GM19455 (cell line): ENCODE results near the gene ERC2.

Source experiments
- ATAC-seq: cut with Tn5 transposase; IDR thresholded peaks from one replicate; pipeline ENCODE4 v1.9.1; 2021; ENCODE audit not compliant: unreplicated experiment

The ERC2 gene

DNA sequence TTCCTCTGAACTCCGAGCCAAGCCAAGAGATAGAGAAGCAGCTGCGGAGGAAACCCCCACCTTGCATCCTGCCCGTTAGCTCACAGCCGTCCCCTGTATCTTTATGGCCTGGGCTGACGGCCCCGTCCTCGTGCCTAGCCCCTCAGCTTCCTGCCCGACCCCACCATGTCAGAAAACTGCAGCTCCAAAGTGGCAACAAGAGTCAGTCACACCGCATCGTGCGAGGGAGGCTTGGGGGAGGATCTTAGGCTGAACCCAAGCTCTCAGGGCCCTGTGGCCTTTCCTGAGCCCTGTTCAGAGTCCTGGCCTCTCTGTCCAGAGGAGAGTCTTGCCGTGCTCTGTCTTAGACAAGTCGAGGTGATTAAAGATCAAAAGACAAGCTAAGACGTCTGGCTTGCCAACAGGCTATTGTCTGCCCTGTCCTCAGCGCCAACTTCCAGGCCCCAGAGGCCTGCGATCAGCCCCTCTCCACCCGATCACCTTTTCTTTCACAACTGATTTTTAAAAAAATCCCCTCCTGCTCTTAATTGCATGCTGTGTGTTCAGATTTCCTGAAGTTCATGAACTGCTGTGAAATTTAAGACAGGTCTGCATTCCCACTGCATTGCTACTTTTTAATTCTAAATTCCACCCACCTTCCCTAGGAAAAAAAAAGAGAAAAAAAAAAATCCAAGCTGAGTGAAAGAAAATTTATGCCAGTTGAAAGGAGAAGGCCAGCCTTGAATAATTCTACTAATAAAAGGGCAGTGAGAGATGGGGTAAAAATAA is 891.5 kb downstream of the ERC2 start:
- ATAC-seq, result no peak

GRCh38 chr3:55574671-55575070 is 893.6 kb downstream of the ERC2 start:
- ATAC-seq, result no peak

GRCh38 chr3:55572816-55573215 is 895.5 kb downstream of the ERC2 start:
- no peak for ATAC-seq

DNA sequence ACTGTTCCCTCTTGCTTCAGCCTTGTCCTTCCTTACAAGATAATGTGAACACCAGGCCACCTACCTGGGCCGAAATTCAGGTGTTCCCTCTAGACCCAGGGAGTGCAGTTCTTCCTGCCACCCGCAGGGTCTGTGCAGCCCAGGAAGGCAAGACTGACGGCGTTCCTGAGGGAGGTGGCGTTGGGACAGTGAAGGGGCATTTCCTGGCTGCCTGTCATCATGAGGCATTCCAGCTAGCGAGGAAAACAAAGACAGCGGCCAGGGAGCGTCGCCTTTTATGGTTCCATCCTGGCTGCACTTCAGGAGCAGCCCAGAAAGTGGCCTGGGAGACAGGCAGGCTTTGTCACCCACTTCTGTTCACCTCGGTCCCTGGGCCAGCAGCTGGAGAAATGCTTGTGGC is 896.4 kb downstream of the ERC2 start:
- no peak for ATAC-seq

DNA sequence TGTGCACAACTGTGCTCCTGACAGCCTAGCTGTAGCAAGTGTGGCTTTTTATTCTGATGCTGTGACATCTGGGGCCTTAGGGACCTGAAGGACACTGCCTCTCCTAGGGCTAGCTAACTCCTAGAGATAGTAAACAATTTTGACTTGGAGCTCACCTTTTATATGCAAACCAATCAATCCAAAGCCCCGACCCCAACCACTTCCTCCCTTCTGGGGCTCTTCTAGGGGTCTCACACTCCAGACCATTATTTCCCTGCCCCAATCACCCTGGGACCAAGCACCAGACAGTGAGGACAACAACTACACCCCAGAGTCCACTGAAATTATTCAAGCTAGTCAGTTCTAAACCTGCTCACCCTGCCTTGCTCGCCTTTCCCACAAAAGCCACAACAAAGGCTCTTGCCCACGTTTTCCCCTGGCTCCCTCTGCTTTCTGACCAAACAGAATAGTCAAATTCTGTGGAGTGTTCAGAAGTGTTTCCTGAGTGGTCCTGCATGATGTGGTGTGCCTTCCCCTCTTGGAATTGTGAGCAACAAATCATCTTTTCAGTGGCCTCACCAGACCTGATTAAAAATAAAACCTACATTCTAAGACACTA is 897.0 kb downstream of the ERC2 start:
- ATAC-seq, result no peak

DNA sequence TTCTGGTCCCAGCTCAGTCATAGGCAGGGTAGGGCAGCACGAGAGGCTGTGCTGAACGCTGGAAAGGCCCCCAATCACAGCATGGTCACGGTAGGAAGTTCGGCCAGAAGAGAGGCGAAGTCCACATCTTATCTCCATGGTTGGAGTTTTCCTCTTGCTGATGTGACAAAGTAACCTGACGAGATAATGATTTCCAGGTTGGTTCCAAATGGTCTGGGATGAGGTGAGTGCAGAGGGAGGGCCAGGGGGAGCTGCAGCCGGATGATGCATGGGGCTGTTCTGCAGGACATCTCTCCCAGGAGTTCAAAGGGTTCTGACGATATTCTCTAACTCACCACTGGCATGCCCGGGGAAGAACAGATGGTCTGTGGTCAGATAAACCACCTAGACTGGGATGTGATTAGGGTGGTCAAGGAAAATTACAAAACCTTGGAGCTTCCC is 898.0 kb downstream of the ERC2 start:
- no peak for ATAC-seq

DNA sequence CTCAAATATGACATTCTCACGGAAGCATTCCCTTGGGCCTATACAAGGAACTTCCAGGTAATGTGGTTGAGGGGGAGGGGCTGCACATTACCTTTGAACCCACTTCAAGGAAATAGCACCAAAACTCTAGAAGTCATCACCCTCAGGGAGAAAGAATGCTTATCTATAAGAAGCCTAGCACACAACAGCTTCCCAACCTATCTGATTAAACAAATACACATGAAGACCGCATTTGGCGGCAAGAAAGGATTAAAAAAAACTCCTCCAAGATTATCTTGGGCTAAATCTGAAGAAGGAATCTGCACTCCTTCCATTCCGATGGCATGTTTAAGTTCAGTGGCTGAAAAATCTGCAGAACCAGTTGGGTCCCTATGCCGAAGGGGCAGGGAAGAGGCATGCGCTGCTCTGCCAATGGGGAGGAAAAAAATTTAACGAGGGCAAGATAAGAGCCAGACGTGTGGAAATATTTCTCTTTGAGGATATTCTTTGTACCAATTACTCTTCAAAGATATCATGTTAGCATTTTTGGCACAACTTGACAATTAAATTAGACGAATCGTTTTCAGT is 899.2 kb downstream of the ERC2 start:
- ATAC-seq, result no peak

DNA sequence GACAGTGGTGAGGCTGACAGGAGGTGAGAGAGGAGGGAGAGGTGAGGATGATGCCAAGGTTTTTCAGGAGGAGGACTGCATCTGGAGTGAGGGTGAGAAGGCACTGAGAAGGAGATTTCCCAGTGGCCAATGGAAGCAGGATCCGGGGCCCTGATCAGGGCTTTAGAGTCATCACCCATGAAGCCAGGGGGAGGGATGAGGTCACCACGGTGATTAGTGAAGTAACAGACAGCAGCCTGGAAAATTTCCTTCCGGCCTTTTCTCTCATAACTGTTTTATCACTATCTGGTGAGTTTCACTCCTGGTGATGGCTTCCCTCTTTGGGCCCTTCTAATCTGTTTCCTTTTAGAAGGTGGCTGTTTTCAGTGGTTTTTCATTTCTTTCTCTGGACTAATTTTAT is 900.7 kb downstream of the ERC2 start:
- no peak for ATAC-seq

DNA sequence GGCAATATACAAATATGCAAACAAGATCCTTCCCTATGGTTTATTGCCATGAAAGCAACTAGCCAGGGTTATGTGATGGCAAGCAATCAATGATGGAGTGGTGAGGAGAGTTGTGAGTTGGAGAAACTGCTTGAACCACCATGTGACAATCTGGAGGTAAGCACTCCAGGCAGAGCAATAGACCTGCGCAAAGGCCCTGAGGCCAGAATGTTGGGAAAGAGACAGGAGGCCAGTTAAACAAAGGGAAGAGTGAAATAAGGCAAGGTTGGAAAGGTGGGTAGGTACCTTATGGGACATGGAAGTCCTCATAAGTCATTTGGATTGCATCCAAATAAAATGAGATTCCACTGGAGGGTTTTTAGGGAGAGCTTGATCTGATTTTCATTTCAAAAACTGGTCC is 901.1 kb downstream of the ERC2 start:
- no peak for ATAC-seq

- ATAC-seq, result no peak
Measured at GRCh38 chr3:55565521-55565920, 902.7 kb downstream of the ERC2 start.

- no peak for ATAC-seq
Measured at GRCh38 chr3:55564726-55565125, 903.5 kb downstream of the ERC2 start.

DNA sequence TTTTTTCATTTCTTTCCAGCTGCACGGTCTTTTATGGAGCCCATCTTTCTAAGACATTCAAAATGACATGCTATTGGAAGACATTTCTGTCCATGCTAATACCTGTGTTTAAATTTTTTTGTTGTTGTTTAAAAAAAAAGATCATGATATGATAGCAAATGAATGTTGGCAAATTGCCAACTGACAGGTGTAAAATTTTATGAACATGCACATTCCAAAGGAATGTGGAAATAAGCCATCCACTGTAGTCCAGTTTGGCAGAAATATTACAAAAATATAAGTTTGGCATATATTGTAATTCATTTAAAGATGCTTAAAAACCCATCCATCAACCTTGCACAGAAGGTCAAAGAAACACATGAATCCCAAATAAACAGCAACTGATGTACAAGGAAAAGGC is 905.6 kb downstream of the ERC2 start:
- ATAC-seq, result no peak

- ATAC-seq, result no peak
Measured at GRCh38 chr3:55559500-55560423, 908.5 kb downstream of the ERC2 start.

DNA sequence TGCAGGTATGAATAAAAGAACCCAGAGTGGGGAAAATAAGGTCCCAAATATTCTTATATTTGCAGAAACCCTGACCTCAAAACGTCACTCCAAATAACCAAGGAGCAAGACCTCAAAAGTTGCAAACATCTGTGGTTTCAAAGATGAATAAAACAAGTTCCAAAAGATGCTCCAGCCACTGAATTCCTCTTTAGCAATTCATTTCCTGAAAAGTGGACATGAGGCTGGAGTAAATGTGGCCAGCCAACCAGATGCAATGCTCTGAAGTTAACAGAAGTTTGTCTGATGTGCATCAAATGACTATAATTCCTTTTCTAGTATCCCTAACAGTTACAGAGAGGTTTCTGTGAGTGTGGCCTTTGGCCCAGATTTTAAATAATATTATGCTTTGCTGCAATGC is 910.0 kb downstream of the ERC2 start:
- ATAC-seq, result no peak

DNA sequence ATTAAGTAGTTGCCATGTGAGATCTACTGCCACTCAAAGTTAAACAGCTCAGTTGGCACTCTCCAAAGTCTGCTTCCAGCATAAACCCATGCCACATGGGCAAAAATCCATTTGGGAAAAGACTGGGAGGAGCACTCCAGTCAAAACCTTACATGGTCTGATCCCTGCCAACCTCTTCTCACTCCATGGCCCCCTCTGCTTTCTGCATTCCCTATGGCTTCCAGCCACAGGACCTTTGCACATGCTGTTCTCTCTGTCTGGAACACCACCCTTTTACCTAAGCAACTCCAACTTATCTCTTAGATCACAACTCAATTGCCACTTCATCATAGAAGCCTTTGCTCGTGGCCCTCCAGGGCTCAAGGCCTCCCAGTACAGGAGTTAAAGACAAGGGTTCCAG is 910.7 kb downstream of the ERC2 start:
- ATAC-seq, result no peak

- no peak for ATAC-seq
Measured at GRCh38 chr3:55556619-55557537, 911.4 kb downstream of the ERC2 start.

- no peak for ATAC-seq
Measured at GRCh38 chr3:55555873-55556618, 912.2 kb downstream of the ERC2 start.

DNA sequence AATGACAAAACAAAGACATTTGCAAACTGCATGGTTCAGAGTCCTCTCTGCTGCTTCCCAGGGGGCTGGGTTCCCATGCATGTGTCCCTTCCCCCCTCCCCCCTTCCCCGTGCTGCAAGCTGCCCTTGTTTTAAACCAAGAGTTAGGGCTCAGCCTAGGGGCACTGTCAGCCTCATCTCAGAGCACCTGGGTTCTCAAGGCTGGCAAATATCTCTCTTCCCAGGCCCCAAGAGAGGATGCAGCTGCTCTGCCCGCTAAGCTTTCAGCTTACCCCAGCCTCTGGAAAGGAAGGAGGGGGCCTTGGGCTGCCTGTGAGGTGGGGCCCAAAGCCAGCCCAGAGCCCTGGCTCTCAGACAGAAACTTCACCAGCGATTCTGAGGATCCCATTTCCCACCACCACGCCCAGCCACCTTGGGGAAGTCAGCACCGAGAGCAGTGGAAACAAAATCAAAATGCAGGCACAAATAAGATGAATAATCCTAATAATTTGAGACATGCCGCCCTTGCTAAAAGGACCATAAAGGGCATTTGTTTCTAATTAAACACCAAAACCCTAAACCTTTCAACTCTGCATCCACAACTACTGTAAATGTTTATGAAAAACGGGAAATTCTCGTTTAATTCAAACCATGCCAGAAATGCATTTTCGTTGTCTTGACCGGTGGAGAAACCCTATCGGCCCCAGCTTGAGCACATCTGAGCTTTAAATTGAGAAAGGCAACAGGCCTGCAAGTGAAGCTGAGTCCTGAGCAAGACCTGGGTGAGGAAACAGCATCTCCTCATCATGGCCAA is 913.4 kb downstream of the ERC2 start:
- no peak for ATAC-seq

DNA sequence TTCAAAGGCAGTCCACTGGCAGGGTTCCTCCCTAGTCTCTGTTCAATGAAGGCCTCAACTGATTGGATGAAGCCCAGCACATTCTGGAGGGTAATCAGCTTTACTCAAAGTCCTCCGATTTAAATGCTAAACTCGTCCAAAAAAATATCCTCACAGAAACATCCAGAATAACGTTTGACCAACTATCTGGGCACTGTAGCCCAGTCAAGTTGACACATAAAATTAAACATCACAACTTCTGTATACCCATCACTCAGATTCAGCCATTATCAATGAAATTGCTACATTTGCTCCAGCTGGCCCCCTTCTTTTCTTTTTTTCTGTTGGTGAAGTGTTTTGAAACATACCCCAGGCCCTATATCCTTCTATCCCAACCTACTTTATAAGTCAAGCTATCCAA is 916.6 kb downstream of the ERC2 start:
- ATAC-seq, result no peak
